ENCODE data around the gene LMO7.
"Not testable (repeated sequence)": the region's sequence is repeated elsewhere in the genome, so short reads cannot be mapped to it uniquely, and the experiment has no call there.

LMO7 gene

GRCh38 chr13:75782985-75783384, 146.9 kb downstream of the LMO7 start:
- DNase-seq, result no peak

DNA sequence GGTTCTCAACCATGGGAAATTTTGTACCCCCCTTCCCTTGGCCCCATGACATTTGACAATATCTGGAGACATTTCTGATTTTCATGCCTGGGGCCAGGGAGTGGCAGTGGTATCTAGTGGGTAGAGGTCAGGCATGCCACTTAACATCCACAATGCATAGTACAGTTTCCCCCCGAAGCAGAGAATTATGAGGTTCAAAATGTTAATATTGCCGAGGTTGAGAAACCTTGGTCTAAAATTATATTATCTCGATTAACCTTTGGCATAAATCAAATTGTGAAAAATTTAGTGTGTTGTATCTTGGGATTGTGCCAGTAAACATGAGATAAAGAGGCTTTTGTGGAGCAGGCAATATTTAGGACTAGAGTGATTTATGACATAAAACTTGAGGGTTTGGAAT, 147.9 kb downstream of the LMO7 start:
- no peak for DNase-seq

- DNase-seq, result no peak
These were observed 149.0 kb downstream of the LMO7 start for GRCh38 chr13:75785130-75785529.

DNA sequence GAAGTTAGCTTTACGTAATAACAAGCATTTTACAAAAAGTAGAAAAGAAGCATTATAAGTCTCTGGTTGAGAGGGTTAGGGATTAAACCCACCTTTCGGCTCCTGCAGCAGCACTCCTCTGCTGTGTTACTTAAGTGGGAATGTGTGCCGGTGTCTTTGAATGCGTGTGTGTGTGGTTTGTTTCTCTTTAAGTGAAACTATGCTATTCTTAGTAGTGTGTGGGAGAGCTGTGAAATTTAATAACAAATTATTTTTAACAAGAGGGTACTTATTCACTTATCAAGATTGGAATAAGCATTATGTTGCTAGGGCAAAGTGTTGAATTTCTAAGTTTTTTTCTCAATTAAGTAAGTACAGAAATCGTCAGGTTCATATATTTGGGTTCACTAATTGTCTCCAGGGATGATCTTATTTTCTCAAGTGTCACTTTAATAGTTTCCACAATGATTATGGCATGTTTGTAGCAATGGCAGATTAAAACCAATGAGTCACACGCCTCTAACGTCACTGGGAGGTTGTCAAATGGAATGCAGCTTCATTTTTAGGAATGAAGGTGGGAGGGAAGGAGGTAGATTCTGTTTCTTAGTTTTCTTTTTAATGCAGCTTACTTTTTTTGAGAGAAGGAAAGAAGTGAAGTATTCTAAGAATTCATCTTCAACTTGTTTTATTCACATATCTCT, 151.3 kb downstream of the LMO7 start:
- DNase-seq, result no peak

DNA sequence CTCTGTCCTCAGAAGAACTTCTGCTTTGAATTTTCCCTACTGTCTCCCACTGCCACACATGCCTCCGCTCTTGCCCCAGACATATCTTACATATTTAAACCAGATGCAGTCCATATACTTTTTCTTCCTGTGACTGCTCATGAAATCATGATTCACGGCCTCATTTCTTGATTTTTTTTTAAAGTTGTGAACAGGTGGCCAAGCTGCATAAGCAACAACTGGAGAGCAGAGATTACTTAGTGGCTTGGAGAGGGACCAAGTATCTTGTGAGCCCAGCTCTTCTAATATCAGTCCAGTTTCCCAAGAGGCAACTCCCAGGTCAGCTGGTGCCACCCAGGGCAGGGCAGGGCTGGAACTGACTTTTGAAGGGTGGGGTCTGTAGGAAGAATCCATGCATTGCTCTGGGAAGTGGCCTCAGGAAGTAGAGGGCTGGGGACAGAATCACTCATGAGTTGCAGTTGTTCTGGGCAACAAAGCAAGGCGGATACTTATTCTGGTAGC, 152.4 kb downstream of the LMO7 start:
- DNase-seq, result no peak

GRCh38 chr13:75789451-75790197, 153.5 kb downstream of the LMO7 start:
- no peak for DNase-seq

DNA sequence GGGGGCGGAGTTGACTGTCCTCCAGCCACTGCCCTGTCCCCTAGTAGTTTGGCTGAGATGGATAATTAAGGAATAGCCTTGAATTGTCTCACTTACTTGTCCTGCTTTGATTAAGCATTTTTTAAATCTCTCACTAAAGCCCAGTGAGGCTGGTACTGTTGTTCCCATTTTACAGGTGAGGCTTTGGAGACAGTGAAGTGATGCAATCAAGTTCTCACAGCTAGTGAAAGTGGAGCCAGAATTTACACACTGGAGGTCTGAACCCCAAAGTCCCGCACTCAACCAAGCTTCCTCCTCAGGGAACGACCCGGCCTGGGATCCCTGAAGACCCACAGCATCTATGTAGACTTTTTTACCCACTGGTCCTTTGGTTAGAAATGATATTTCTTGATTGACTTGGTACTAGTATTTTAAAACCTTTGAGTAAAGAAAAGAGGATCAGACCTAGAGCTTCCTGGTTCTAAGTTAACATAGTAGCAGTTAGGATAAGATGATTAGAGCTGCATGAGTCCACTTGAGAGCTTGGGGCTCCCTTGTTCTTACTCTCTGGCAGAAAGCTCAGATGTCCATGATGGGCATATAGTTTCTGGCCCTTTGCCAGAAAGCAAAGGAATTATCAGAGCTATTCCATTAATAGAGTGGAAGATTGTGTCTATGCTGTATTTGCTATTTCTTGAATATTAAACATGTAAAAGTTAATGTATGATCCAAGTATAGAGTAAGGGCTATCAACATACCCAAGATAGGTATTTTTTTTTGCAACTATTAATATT, 154.3 kb downstream of the LMO7 start:
- DNase-seq, result no peak

GRCh38 chr13:75792526-75793187, 156.5 kb downstream of the LMO7 start:
- DNase-seq, result no peak

DNA sequence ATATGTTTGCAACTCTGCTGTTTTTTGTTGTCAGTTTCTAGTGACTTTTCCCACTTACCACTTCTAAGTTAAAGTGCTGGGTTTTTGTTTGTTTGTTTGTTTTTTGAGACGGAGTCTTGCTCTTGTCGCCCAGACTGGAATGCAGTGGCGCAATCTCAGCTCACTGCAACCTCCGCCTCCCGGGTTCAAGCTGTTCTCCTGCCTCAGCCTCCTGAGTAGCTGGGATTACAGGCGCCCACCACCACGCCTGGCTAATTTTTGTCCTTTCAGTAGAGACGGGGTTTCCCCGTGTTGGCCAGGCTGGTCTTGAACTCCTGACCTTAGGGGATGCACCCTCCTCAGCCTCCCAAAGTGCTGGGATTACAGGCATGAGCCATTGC, 157.0 kb downstream of the LMO7 start:
- DNase-seq, result not testable (repeated sequence)

DNA sequence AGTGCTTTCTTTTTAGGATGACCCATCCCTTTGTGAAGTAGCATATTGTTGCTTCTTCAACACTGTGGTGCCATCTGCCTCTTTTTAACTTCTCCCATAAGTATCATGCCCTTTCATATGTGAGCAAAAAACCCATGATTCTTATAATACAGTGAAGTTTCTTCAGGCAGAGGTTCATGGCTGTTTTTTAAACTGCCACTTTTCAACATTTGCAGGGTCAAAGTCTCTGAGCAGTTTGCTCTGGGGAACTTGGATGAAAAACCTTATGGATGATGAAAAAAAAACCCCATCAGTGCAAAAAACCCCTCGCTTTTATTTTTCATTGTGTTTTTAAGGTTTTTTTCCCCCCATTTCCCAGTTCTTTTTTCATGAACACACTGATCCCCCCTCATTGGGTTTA, 158.5 kb downstream of the LMO7 start:
- DNase-seq, result no peak

GRCh38 chr13:75795274-75795673, 159.1 kb downstream of the LMO7 start:
- DNase-seq, result no peak

- no peak for DNase-seq
These were observed 160.7 kb downstream of the LMO7 start for GRCh38 chr13:75796825-75797224.

DNA sequence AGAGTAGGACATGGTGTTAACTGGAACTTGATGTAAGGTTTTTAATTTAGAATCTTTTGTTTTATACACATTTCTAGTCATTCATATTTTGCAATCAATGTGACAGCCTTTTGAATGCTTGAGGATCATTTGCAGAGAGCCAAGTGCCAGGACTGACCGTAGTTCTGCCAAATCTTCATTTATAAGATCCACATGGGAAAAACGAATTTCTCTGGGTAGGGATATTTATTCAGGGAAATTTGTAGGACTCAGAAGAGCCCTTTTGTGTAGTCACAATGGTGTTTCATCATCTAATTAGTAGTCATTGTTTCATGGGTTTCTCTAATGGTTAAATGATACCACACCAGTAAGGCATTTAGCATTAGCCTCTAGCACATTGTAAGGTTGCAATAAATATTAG, 161.1 kb downstream of the LMO7 start:
- DNase-seq, result no peak

GRCh38 chr13:75797719-75798118, 161.6 kb downstream of the LMO7 start:
- DNase-seq, result no peak

DNA sequence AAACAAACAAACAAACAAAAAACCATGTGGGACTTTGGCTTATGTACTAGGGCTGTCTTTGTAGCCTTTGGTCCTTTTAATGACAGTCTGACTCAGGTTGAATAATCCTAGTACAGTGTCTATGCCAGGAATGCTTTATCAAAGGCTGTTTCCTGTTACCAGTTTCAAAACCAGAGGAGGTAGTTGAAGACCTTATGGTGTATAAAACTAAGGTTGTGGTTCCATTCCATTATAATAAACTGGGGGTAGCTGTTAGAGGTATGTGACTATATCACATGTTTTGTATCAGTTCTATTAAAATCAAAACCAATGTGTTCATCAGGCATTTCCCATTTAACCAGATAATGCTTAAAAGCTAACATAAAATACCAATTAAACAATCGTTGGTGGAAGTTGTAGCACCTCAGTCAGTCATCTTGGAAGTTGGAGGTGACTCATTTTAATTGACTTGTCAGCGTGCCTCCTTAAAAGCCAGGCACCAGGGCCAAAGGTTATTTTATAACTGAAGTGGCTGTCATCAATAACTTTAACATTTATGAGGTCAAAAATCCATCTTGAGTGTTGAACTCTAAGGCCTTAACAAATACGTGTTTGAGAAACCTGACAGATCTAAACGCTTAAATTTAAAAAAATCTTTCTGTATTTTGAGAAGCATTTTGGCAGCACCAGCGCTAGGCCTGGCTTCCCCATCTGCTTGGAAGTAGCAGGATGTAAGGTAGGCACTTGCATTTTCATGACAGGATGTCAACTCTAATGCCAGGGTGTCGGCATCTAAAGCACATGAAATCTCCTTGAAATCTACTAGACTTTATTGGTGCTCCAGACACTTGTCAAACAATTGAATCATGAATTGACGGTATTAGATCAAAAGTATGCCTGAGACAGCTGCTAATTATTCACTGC, 162.5 kb downstream of the LMO7 start:
- DNase-seq, result peak; percentile 72

DNA sequence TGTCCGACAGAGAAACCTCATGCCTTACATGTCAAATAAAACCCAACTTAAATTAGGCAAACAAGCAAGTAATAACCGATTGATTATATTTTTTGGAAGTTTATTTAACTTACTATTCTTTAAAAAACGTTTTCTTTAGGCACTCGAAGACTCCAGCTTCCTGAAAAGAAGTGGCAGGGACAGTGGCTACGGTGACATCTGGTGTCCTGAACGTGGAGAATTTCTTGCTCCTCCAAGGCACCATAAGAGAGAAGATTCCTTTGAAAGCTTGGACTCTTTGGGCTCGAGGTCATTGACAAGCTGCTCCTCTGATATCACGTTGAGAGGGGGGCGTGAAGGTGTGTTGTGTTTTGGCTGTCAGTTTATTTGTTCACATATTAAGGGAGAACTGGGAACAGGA, 164.4 kb downstream of the LMO7 start:
- DNase-seq, result no peak

DNA sequence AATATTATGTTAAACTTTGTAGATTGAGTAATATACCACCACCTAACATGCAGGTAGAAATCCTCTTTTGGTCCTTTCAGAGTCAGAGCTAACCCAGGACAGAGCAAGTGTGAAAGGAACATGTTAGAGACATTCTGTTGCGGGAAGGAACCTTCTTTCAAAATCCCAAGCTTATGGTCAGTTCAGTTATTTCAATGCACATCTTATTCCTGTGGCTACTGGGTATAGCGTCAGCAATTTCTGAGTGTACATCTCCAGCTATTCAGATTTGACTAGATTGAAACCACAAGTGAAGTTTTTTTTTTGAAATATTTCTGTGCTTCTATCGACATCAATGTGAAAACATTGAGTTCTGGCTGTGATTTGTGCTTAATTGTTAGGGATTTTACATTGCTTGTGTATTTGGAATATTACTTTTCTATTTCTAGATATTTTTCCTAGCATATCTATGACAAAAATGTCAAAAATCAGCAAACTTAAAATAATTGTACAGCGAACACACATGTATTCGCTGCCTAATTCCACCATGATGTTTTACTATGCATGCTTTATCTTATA, 165.3 kb downstream of the LMO7 start:
- DNase-seq, result peak; percentile 30

DNA sequence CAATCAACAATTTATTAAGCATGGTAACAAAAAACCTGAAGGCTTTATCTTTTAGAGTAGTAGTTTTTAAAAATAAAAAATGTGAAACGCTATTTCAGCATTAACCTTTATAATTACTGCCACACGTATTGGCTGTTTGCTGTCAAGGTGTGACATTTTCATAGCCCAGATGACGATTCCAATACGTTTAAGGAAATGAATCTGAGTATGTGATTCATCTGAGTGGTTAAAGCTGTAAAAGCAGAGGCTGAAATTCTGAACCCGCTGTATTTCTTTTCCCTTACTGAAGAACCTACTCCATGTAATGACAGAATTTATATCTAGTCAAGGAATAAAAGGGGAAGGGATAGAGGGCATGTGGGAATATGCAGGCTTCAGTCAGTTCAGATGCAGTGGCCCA, 166.0 kb downstream of the LMO7 start:
- peak; percentile 10 for DNase-seq

DNA sequence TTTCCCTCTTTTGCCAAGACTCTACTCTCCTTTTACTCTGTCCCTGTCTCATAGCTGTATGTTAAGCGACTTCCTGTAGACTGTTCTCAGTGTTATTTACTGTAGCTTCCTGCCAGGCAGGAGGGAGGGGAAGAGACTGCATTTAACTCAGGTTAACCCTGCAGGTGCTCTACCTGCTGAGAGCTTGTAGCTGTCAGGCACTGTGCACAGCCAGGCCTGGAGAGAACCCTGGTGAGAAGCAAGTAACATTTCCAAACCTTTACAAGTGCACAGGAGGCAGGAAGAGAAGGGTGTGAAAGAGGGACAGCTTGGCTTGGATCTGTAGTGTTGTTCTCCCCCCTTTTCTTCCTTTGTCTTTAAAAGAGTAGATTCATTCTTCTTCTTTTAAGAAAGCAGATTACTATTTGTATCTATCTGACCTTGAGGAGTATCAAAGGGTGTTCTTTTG, 167.1 kb downstream of the LMO7 start:
- peak; percentile 14 for DNase-seq

DNA sequence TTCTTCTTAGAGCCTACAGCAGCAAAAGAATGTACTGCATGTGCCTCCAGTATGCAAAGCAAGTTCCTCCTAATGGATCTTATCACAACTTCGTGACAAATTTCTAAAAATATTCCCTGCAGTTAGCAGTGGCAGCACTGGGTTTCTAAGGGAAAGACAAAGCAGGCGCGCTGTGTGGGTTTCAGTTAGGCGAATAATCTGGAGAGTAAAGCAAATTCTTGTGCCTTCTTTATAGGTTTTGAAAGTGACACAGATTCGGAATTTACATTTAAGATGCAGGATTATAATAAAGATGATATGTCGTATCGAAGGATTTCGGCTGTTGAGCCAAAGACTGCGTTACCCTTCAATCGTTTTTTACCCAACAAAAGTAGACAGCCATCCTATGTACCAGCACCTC, 167.9 kb downstream of the LMO7 start:
- DNase-seq, result no peak

DNA sequence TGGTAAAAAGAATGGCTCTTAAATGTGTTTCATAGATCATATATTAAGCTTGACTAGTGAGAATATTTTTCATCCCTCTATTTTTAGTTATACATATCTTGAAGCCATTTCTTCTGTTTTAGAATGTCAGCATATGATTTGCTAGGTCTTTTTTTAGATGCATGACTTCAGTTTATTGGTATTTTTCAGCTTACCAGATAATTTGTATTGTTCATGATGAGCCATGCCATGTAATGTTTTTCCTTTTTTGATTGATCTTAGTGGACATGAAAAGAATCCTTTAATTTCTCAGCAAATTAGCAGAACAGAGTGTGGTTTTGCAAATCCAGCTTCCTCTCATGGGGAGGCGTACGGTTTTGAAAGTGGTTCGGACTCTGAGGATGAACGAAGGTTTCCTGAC, 168.5 kb downstream of the LMO7 start:
- no peak for DNase-seq

DNA sequence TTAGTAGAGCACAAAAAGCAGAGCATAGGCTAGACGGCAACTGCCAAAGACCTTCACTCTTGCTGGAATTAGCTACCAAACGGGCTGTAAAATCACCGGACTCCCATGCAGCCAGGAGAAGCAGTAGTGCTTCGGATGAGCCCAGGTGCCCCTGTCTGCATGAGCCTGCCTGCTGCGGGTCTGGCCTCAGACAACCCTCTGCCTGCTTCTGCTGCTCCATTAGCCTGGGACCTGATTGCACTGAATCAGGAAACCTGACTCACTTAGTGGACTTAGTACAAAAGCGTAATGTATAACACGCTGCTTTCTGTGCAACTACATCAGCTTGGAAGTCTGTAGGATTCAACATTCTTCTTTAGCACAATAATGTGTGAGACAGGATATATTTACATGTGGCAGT, 170.0 kb downstream of the LMO7 start:
- no peak for DNase-seq

Data from activated CD4-positive, alpha-beta T cell treated with anti-CD3 and anti-CD28 coated beads, Interleukin-2, amount 50 U/mL, for 16 hours (primary cell).